HG03139 (cell line): Measurements from ENCODE around the gene SYTL1.

Experiments used
- ATAC-seq: cut with Tn5 transposase; IDR thresholded peaks from one replicate; pipeline ENCODE4 v1.9.1; 2021; ENCODE audit not compliant: unreplicated experiment

SYTL1 gene

GRCh38 chr1:27346991-27347624, 5.3 kb downstream of the SYTL1 start:
- no peak for ATAC-seq

DNA sequence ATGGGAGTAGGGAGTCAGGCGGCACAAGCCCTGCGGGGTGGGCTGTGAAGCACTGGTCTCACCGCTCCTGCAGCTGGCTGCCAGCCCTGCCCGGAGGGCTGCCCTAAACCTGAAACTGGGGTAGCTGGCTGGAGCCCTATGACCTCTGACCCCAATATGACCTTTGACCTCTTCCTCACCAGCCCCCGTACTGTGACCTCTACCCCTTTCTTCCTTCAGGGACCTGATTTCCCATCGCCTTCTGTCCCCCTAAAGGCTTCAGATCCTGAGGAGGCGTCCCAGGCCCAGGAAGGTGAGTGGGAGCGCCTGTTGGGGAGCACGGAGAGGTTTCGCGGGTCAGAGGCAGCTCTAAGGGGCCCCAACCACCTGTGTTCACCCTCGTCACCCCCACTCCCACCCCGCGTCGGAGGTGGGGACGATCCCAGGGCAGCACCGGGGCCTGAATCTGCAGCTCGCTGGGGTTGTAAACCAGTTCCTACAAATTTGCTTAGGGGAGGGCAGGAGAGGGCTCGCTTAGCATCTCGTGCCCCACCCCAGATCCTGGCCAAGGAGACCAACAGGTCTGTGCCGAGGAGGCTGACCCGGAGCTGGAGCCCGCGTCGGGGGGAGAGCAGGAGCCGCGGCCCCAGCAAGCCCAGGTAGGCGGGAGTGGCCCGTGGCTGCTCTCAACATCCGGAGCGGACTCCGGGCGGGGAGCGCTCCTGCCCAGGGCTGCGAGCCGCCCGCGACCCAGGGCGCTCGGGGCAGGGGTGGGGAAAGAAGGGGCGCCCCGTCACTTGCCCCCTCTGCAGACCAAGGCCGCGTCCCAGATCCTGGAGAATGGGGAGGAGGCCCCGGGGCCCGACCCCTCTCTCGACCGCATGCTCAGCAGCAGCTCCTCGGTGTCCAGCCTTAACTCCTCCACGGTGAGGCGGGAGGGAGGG, 7.3 kb downstream of the SYTL1 start:
- no peak for ATAC-seq

DNA sequence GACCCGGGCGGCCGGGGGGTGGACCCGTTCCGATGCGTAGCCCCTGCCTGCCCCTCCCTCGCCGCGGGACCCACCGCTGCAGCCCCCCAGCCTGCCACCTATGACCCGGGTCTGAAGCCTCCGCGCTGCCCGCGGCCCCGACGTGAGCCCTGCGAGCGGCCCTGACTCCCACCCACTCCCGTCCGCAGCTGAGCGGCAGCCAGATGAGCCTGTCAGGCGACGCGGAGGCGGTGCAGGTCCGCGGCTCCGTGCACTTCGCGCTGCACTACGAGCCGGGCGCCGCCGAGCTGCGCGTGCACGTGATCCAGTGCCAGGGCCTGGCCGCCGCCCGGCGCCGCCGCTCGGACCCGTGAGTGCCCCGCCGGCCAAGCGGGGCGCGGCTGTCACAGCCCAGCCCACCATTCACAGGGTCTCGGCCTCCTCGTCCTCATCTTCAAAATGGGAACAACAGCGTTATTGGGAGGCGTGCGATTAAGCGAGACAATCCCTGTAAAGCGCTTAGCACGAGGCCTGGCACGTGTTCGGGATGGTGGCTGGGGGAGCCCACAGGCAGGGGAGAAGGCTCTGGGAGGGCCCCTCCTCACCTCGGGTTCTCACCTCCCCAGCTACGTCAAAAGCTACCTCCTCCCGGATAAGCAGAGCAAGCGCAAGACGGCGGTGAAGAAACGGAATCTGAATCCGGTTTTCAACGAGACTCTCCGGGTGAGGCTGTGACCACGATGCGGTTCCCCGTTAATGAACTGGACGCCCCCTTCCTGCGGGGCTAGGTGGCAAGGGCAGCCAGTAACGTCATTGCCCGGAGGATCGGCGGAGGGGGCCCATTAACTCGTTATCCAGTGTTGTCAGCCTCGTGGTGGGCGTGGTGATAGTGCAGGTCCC, 8.2 kb downstream of the SYTL1 start:
- ATAC-seq = no peak

- ATAC-seq = no peak
Observed at GRCh38 chr1:27350663-27351540, 9.1 kb downstream of the SYTL1 start.

- ATAC-seq = no peak
Observed at GRCh38 chr1:27351541-27352107, 9.8 kb downstream of the SYTL1 start.

DNA sequence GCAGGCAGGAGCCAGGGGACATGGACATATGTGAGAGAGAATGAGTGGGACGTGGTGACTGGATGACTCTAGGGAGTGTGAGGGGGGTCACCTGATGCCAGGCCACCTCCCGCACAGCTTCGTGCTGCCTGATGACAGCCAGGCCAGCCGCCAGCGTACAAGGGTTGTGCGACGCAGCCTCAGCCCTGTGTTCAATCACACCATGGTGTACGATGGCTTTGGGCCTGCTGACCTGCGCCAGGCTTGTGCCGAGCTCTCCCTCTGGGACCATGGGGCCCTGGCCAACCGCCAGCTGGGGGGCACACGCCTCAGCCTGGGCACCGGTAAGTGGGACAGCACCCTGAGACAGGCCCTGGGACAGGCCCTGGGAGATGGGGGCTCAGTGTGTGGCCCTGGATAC, 11.3 kb downstream of the SYTL1 start:
- ATAC-seq = no peak

DNA sequence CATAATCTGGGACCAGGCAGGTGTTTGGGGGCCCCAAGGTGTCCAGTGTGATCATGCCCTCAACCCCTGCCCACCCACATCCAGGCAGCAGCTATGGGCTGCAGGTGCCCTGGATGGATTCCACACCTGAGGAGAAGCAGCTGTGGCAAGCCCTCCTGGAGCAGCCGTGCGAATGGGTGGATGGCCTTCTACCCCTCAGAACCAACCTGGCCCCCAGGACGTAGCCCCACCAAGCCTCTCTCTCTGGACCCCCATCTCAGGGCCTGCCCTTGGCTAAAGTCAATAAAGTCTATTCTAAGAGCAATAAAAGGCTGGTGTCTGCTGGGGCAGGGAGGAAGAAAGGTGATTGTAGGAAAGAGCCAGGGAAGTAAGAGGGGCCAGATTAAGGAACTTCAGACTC, 11.8 kb downstream of the SYTL1 start:
- ATAC-seq = no peak

- ATAC-seq = no peak
Observed at GRCh38 chr1:27355683-27356082, 13.9 kb downstream of the SYTL1 start.

GRCh38 chr1:27356277-27356618, 14.4 kb downstream of the SYTL1 start:
- no peak for ATAC-seq

DNA sequence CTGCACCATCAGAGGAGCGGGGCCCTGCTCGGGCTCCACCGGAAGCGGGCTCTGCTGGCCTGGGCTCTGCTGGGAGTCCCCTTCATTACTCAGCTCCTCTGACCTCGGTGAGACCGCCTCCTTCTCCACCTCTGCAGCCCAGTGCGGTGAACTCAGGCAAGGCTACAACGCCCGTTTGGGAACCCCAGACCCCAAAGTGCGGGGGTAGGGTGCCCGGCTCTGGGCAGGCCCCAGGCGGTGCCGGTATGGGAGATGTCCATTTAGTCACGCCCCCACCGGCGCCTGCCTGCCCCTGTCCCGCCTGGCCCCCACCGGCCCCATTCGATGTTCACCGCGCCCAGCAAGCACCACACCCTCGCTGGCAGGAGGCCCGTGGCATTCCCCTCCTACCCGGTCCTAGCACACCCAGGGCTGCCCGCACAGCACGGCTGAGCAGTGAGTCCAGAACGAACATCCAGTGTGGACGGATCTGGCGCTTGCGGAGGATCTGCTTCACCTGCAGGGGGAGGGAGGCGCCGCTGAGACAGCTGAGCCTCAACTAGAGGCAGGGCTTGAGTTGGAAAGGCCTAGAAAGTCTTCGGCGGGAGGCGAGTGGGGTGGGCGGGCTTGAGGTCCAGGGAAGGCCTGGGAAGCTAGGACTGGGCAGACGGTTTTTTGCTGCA, 14.9 kb downstream of the SYTL1 start:
- ATAC-seq = no peak

GRCh38 chr1:27357281-27358037, 15.6 kb downstream of the SYTL1 start:
- no peak for ATAC-seq

GRCh38 chr1:27358038-27358927, 16.5 kb downstream of the SYTL1 start:
- no peak for ATAC-seq

DNA sequence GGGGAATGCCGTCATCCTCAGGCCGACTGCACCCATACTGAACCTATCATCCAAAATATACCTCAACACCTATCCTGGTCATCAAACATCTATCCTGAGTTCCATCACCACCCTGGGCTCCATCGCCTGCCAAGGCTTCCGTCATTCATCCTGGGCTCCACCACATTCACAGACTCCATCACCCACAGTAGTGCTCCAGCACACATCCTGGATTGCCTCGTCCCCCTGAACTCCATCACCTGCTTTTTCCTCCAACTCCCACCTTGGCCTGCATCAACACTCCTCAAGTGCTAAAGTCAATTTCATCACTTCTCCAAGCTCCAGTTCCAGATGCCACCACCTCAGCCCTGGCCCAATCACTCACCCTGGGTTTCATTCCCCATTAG, 17.1 kb downstream of the SYTL1 start:
- ATAC-seq = no peak

- no peak for ATAC-seq
Observed at GRCh38 chr1:27359822-27360158, 18.0 kb downstream of the SYTL1 start.

DNA sequence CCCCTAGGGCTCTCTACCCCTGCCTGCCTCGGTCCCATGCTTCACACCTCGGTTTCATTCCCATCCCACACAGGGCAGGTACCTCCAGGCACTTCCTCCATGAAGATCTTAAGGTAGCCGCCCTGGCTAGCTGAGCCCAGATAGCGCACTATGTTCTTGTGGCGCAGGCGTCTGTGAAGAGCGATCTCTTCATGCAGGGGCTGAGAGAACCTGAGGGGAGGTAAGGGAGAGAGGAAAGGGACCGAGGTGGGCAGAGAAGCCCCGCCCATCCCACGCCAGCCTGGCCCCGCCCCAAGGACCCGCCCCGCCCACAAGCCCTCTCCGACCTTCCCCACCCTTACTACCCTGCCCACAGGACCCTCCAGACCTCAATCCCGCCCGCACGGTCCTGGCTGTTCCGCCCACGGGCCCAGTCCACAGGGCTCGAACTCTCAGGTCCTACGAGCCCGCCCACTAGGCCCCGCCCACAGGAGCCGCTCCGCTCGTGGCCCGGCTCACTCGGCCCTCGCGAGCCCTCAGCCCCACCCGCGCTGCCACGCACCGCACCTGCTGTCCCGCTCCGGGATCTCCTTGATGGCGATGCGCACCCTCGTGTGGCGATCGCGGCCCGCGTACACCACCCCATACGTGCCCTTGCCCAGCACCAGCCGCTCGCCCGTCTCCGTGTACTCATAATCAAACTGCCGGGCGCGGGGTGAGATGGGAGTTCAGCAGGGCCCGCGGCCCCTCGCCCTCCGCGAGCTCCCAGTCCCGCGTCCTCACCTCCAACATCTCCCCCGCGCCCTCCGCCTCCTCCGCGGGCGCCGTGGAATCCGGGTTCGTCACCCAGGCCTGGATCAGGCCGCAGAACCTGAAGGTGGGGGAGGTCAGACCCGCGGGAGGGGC, 18.6 kb downstream of the SYTL1 start:
- ATAC-seq = no peak

- no peak for ATAC-seq
Observed at GRCh38 chr1:27361044-27361402, 19.2 kb downstream of the SYTL1 start.

DNA sequence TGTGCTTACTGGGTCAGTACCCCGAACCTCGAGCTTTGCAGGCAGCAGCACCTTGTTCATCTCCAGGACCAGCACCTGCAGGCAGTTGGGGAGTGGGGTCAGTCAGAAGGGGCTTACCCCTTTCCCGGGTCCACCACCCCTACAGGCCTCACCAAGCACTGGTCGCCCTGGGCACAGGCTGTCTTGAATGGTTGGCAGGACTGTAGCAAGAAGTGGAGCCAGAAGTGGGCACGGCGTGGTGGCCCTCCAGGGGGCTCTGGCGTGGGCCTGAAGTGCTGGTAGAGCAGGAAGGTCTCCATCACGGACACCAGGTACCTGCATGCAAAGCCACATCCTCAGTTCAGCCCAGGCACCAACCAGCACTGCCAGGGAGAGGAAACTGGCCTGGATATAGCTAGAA, 19.7 kb downstream of the SYTL1 start:
- no peak for ATAC-seq
